ENCODE data around the gene RBM11. TPM values are rescaled to one million over a fixed set of nuclear protein-coding genes. Genes with fewer than 3 reads are reported as not detected.
"Not testable (repeated sequence)": the region's sequence is repeated elsewhere in the genome, so short reads cannot be mapped to it uniquely, and the experiment has no call there.

RBM11 gene
- total RNA-seq (1 to 10 TPM; 2.8 to 6.1 TPM), polyA plus RNA-seq (1 to 10 TPM; 2.0 to 5.4 TPM)
- long read RNA-seq, donor 1, result 0 reads
- long read RNA-seq, donor 2, result 0 reads
- long read RNA-seq, donor 3, partial matches to known transcripts, result 0 of 1 reads
- long read RNA-seq, donor 3, other reads (novel, unspliced or antisense), result 0 of 1 reads
- long read RNA-seq, donor 4, result 0 reads
- long read RNA-seq, donor 5, result 0 reads

- ATAC-seq (ENCODE audit: insufficient read depth, low FRiP score) (peak; percentile 96), DNase-seq (peak; percentile 69 to 77 (median 77))
- peak within 1 kb of the TSS; percentile 45 for H3K4me3 ChIP-seq
- H3K27ac ChIP-seq (ENCODE audit: low read depth in 1 of 2, low read length in 1 of 2), result no peak within 1 kb of the TSS
- no peaks in the 10 kb centered on the region for H3K9me3 ChIP-seq (ENCODE audit: control insufficient read depth in 4 of 4, insufficient read depth in 3 of 4, low read length in 3 of 4)
- WGBS, 2 donors, result 1 to 2% methylated on average over 53 to 55 of the region's 55 CpGs
- H3K4me1 ChIP-seq (ENCODE audit: control insufficient read depth in 5 of 5, insufficient read depth in 5 of 5, low read length in 5 of 5), result peaks cover 0 to 6% (median 0%) of the 10 kb centered on the region in 5 donors
- no peaks in the 10 kb centered on the region for H3K27me3 ChIP-seq (ENCODE audit: control insufficient read depth in 3 of 3, insufficient read depth in 3 of 3, low read length in 2 of 3)
- TF ChIP-seq CTCF (IDR thresholded peaks at IDR 0.05; ENCODE audit: control extremely low read depth, extremely low read depth), result no peak
- H3K36me3 ChIP-seq (ENCODE audit: control insufficient read depth in 4 of 4, insufficient read depth in 4 of 4, low read length in 4 of 4), result no peaks in the 10 kb centered on the region
- peak within 1 kb of the TSS in 1 of 2 donors; percentile 57 for H3K9ac ChIP-seq (ENCODE audit: insufficient read depth in 1 of 2, low read length in 2 of 2)
Measured at GRCh38 chr21:14215971-14216641, at the start of gene RBM11. RBM11 (plus strand) TSS chr21:14216157; CDS start chr21:14216187, 30 bp downstream.

- H3K27ac ChIP-seq (ENCODE audit: low read depth in 1 of 2, low read length in 1 of 2); H3K9me3 ChIP-seq (ENCODE audit: control insufficient read depth in 4 of 4, insufficient read depth in 3 of 4, low read length in 3 of 4); DNase-seq; ATAC-seq (ENCODE audit: insufficient read depth, low FRiP score); H3K9ac ChIP-seq (ENCODE audit: insufficient read depth in 1 of 2, low read length in 2 of 2); H3K4me3 ChIP-seq; H3K4me1 ChIP-seq (ENCODE audit: control insufficient read depth in 5 of 5, insufficient read depth in 5 of 5, low read length in 5 of 5); H3K27me3 ChIP-seq (ENCODE audit: control insufficient read depth in 3 of 3, insufficient read depth in 3 of 3, low read length in 2 of 3); H3K36me3 ChIP-seq (ENCODE audit: control insufficient read depth in 4 of 4, insufficient read depth in 4 of 4, low read length in 4 of 4): not testable (repeated sequence)
- WGBS, 2 donors, result 86 to 90% methylated on average over 16 of the region's 16 CpGs
Measured at GRCh38 chr21:14166463-14167223, 49.3 kb upstream of the RBM11 start.

GRCh38 chr21:14206222-14206621, 9.7 kb upstream of the RBM11 start:
- no peaks in the 10 kb centered on the region for H3K36me3 ChIP-seq (ENCODE audit: control insufficient read depth in 4 of 4, insufficient read depth in 4 of 4, low read length in 4 of 4)
- H3K9ac ChIP-seq (ENCODE audit: insufficient read depth in 1 of 2, low read length in 2 of 2), result no peak overlapping the region
- no peak overlapping the region for H3K27ac ChIP-seq (ENCODE audit: low read depth in 1 of 2, low read length in 1 of 2)
- no peak for TF ChIP-seq CTCF (IDR thresholded peaks at IDR 0.05; ENCODE audit: control extremely low read depth, extremely low read depth)
- no peaks in the 10 kb centered on the region for H3K4me1 ChIP-seq (ENCODE audit: control insufficient read depth in 5 of 5, insufficient read depth in 5 of 5, low read length in 5 of 5)
- ATAC-seq (ENCODE audit: insufficient read depth, low FRiP score) (no peak), DNase-seq (no peak)
- H3K9me3 ChIP-seq (ENCODE audit: control insufficient read depth in 4 of 4, insufficient read depth in 3 of 4, low read length in 3 of 4), result no peaks in the 10 kb centered on the region
- H3K27me3 ChIP-seq (ENCODE audit: control insufficient read depth in 3 of 3, insufficient read depth in 3 of 3, low read length in 2 of 3), result no peaks in the 10 kb centered on the region
- no peak overlapping the region for H3K4me3 ChIP-seq

GRCh38 chr21:14210738-14211137, 5.2 kb upstream of the RBM11 start, which contains the start of gene LIPI:
LIPI (minus strand) TSS chr21:14210955; CDS start chr21:14210845, 110 bp downstream.
- WGBS, 2 donors, result 86 to 93% methylated on average over 1 of the region's 1 CpG
- H3K27me3 ChIP-seq (ENCODE audit: control insufficient read depth in 3 of 3, insufficient read depth in 3 of 3, low read length in 2 of 3), result no peaks in the 10 kb centered on the region
- no peaks in the 10 kb centered on the region for H3K36me3 ChIP-seq (ENCODE audit: control insufficient read depth in 4 of 4, insufficient read depth in 4 of 4, low read length in 4 of 4)
- H3K9me3 ChIP-seq (ENCODE audit: control insufficient read depth in 4 of 4, insufficient read depth in 3 of 4, low read length in 3 of 4), result no peaks in the 10 kb centered on the region
- no peaks in the 10 kb centered on the region for H3K4me1 ChIP-seq (ENCODE audit: control insufficient read depth in 5 of 5, insufficient read depth in 5 of 5, low read length in 5 of 5)
- DNase-seq (no peak), ATAC-seq (ENCODE audit: insufficient read depth, low FRiP score) (no peak)
- H3K27ac ChIP-seq (ENCODE audit: low read depth in 1 of 2, low read length in 1 of 2), result no peak within 1 kb of the TSS
- no peak within 1 kb of the TSS for H3K4me3 ChIP-seq
- no peak for TF ChIP-seq CTCF (IDR thresholded peaks at IDR 0.05; ENCODE audit: control extremely low read depth, extremely low read depth)
- no peak within 1 kb of the TSS for H3K9ac ChIP-seq (ENCODE audit: insufficient read depth in 1 of 2, low read length in 2 of 2)
